ENCODE results near the gene ADAMTSL5.
A peak's percentile ranks its signal among the peaks of the same experiment; 100 is the strongest.

Gene ADAMTSL5

GRCh38 chr19:1495051-1495798 lies 17.6 kb downstream of the ADAMTSL5 start:
- DNase-seq, result no peak

GRCh38 chr19:1494115-1494815 lies 18.6 kb downstream of the ADAMTSL5 start:
- no peak for DNase-seq

- no peak for DNase-seq
Measured at GRCh38 chr19:1492474-1493006, 20.3 kb downstream of the ADAMTSL5 start.

- DNase-seq, result no peak
Measured at GRCh38 chr19:1491849-1492170, 21.0 kb downstream of the ADAMTSL5 start.

GRCh38 chr19:1491114-1491848 lies 21.5 kb downstream of the ADAMTSL5 start, which contains the start of gene REEP6:
Gene REEP6 (plus strand): TSS chr19:1491181. CDS start chr19:1491270, 89 bp downstream.
- no peak for DNase-seq

- DNase-seq, result peak; percentile 99
Measured at GRCh38 chr19:1490311-1491113, 22.3 kb downstream of the ADAMTSL5 start, which contains the start of gene PCSK4. Gene PCSK4 (minus strand): TSS chr19:1490350. CDS start chr19:1490346, 4 bp downstream.

GRCh38 chr19:1489463-1490310 lies 23.1 kb downstream of the ADAMTSL5 start:
- DNase-seq, result no peak

- no peak for DNase-seq
Measured at GRCh38 chr19:1488282-1488601, 24.6 kb downstream of the ADAMTSL5 start.

GRCh38 chr19:1487576-1488281 lies 25.1 kb downstream of the ADAMTSL5 start:
- no peak for DNase-seq

- no peak for DNase-seq
Measured at GRCh38 chr19:1486720-1487575, 25.9 kb downstream of the ADAMTSL5 start.

GRCh38 chr19:1483979-1484428 lies 28.8 kb downstream of the ADAMTSL5 start:
- DNase-seq, result no peak

- DNase-seq, result no peak
Measured at GRCh38 chr19:1483131-1483978, 29.5 kb downstream of the ADAMTSL5 start.

- no peak for DNase-seq
Measured at GRCh38 chr19:1482361-1483130, 30.3 kb downstream of the ADAMTSL5 start.

GRCh38 chr19:1481893-1482360 lies 30.9 kb downstream of the ADAMTSL5 start:
- no peak for DNase-seq

- no peak for DNase-seq
Measured at GRCh38 chr19:1481224-1481892, 31.5 kb downstream of the ADAMTSL5 start.

GRCh38 chr19:1478934-1479707 lies 33.7 kb downstream of the ADAMTSL5 start, which contains the start of gene C19orf25:
Gene C19orf25 (minus strand): TSS chr19:1479215. CDS start chr19:1478903, 312 bp downstream.
- DNase-seq, result peak; percentile 96
